WTC11 (cell line): ENCODE results near the gene SERPINB5.

Source experiments
- CBFB ChIP-seq: sonication (generic); formaldehyde crosslinking; IDR thresholded peaks from 2 replicates; pipeline ENCODE4 v1.8.1; 2022; ENCODE audit warnings: mild to moderate bottlenecking, low read depth, missing genetic modification reagents
- CREB1 ChIP-seq: sonication (generic); formaldehyde crosslinking; IDR thresholded peaks from 2 replicates; pipeline ENCODE4 v1.8.0; 2023; ENCODE audit warnings: mild to moderate bottlenecking, missing genetic modification reagents
- NFATC4 ChIP-seq: fragments of 250-450 bp; sonication (Bioruptor Pico); IDR thresholded peaks from 2 replicates; pipeline ENCODE4 v1.9.0; 2021; ENCODE audit warnings: mild to moderate bottlenecking
- TEAD4 ChIP-seq: sonication (generic); formaldehyde crosslinking; IDR thresholded peaks from 2 replicates; pipeline ENCODE4 v1.8.0; 2022; ENCODE audit warnings: mild to moderate bottlenecking, missing genetic modification reagents
- ZNF263 ChIP-seq: sonication (generic); formaldehyde crosslinking; IDR thresholded peaks from 2 replicates; pipeline ENCODE4 v1.8.1; 2022; ENCODE audit warnings: low read depth, mild to moderate bottlenecking, moderate library complexity, missing genetic modification reagents
- ZNF416 ChIP-seq: fragments of 250-450 bp; sonication (Bioruptor Pico); IDR thresholded peaks from 2 replicates; pipeline ENCODE4 v1.9.0; 2021; ENCODE audit warnings: mild to moderate bottlenecking, inconsistent platforms
- TF ChIP-seq, protein P1 (sequence below): fragments of 250-450 bp; sonication (Bioruptor Pico); IDR thresholded peaks from 2 replicates; pipeline ENCODE4 v1.9.0; 2021; ENCODE audit warnings: mild to moderate bottlenecking
- TF ChIP-seq, protein P2 (sequence below): sonication (generic); formaldehyde crosslinking; IDR thresholded peaks from 2 replicates; pipeline ENCODE4 v1.8.0; 2023; ENCODE audit warnings: missing genetic modification reagents
- TF ChIP-seq, protein P3 (sequence below): fragments of 200-600 bp; IDR thresholded peaks from 2 replicates; pipeline ENCODE4 v1.8.0; 2022; ENCODE audit warnings: antibody characterized with exemption
- TF ChIP-seq, protein P4 (sequence below): sonication (generic); formaldehyde crosslinking; conservative IDR thresholded peaks from 2 replicates; pipeline ENCODE4 v1.8.1; 2022; ENCODE audit warnings: mild to moderate bottlenecking, missing genetic modification reagents
- TF ChIP-seq, protein P5 (sequence below): sonication (generic); formaldehyde crosslinking; IDR thresholded peaks from 2 replicates; pipeline ENCODE4 v1.8.1; 2023; ENCODE audit warnings: mild to moderate bottlenecking, missing genetic modification reagents, moderate library complexity
- TF ChIP-seq, protein P6 (sequence below): sonication (generic); formaldehyde crosslinking; IDR thresholded peaks from 2 replicates; pipeline ENCODE4 v1.8.1; 2022; ENCODE audit warnings: mild to moderate bottlenecking, moderate library complexity, missing genetic modification reagents

DNA sequence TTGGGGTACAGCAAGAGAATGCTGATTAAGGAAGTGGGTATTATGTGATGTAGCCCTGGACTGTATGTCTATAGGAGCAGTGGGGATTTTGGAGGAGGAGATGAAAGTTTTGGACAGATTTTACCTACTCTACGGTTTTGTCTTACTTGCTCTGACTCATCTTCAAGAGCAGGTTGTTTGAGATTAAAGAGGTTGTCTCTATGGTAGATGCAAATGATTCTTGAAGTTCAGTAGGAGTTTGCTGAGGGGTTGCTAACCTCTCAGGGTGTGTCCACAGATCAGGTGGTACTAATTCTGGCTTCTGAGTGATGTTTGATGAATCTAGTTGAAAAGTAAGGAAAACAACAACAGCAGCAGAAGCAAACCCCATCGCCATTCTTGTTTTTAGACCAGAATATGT lies 55.7 kb downstream of the SERPINB5 start:
- TF ChIP-seq, protein P1, sequence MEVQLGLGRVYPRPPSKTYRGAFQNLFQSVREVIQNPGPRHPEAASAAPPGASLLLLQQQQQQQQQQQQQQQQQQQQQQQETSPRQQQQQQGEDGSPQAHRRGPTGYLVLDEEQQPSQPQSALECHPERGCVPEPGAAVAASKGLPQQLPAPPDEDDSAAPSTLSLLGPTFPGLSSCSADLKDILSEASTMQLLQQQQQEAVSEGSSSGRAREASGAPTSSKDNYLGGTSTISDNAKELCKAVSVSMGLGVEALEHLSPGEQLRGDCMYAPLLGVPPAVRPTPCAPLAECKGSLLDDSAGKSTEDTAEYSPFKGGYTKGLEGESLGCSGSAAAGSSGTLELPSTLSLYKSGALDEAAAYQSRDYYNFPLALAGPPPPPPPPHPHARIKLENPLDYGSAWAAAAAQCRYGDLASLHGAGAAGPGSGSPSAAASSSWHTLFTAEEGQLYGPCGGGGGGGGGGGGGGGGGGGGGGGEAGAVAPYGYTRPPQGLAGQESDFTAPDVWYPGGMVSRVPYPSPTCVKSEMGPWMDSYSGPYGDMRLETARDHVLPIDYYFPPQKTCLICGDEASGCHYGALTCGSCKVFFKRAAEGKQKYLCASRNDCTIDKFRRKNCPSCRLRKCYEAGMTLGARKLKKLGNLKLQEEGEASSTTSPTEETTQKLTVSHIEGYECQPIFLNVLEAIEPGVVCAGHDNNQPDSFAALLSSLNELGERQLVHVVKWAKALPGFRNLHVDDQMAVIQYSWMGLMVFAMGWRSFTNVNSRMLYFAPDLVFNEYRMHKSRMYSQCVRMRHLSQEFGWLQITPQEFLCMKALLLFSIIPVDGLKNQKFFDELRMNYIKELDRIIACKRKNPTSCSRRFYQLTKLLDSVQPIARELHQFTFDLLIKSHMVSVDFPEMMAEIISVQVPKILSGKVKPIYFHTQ (CRISPR knock-in tag), result no peak
- TF ChIP-seq ZNF416 (no peak), CBFB (CRISPR knock-in tag) (no peak), TEAD4 (CRISPR knock-in tag) (no peak), NFATC4 (CRISPR knock-in tag) (no peak), CREB1 (CRISPR knock-in tag) (no peak), ZNF263 (CRISPR knock-in tag) (no peak)
- TF ChIP-seq, protein P2, sequence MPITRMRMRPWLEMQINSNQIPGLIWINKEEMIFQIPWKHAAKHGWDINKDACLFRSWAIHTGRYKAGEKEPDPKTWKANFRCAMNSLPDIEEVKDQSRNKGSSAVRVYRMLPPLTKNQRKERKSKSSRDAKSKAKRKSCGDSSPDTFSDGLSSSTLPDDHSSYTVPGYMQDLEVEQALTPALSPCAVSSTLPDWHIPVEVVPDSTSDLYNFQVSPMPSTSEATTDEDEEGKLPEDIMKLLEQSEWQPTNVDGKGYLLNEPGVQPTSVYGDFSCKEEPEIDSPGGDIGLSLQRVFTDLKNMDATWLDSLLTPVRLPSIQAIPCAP (CRISPR knock-in tag), result no peak
- TF ChIP-seq, protein P3, sequence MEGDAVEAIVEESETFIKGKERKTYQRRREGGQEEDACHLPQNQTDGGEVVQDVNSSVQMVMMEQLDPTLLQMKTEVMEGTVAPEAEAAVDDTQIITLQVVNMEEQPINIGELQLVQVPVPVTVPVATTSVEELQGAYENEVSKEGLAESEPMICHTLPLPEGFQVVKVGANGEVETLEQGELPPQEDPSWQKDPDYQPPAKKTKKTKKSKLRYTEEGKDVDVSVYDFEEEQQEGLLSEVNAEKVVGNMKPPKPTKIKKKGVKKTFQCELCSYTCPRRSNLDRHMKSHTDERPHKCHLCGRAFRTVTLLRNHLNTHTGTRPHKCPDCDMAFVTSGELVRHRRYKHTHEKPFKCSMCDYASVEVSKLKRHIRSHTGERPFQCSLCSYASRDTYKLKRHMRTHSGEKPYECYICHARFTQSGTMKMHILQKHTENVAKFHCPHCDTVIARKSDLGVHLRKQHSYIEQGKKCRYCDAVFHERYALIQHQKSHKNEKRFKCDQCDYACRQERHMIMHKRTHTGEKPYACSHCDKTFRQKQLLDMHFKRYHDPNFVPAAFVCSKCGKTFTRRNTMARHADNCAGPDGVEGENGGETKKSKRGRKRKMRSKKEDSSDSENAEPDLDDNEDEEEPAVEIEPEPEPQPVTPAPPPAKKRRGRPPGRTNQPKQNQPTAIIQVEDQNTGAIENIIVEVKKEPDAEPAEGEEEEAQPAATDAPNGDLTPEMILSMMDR, result no peak
- TF ChIP-seq, protein P4, sequence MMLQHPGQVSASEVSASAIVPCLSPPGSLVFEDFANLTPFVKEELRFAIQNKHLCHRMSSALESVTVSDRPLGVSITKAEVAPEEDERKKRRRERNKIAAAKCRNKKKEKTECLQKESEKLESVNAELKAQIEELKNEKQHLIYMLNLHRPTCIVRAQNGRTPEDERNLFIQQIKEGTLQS, result no peak
- TF ChIP-seq, protein P5, sequence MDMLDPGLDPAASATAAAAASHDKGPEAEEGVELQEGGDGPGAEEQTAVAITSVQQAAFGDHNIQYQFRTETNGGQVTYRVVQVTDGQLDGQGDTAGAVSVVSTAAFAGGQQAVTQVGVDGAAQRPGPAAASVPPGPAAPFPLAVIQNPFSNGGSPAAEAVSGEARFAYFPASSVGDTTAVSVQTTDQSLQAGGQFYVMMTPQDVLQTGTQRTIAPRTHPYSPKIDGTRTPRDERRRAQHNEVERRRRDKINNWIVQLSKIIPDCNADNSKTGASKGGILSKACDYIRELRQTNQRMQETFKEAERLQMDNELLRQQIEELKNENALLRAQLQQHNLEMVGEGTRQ (CRISPR knock-in tag), result no peak
- TF ChIP-seq, protein P6, sequence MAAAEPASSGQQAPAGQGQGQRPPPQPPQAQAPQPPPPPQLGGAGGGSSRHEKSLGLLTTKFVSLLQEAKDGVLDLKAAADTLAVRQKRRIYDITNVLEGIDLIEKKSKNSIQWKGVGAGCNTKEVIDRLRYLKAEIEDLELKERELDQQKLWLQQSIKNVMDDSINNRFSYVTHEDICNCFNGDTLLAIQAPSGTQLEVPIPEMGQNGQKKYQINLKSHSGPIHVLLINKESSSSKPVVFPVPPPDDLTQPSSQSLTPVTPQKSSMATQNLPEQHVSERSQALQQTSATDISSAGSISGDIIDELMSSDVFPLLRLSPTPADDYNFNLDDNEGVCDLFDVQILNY (CRISPR knock-in tag), result no peak
